NCI-H510A (cell line): Measurements from ENCODE around the gene SPOP.

Source experiments
- DNase-seq: peaks from one replicate; lab custom pipeline; 2025; lab: John Stamatoyannopoulos, UW

SPOP gene

GRCh38 chr17:49583889-49584288 lies 94.0 kb downstream of the SPOP start:
- DNase-seq, result no peak

- no peak for DNase-seq
Observed at GRCh38 chr17:49583226-49583625, 94.7 kb downstream of the SPOP start.

- DNase-seq, result no peak
Observed at GRCh38 chr17:49582789-49583188, 95.1 kb downstream of the SPOP start.

- DNase-seq, result no peak
Observed at GRCh38 chr17:49582055-49582722, 95.7 kb downstream of the SPOP start.

GRCh38 chr17:49581648-49581998 lies 96.3 kb downstream of the SPOP start:
- no peak for DNase-seq

GRCh38 chr17:49580981-49581647 lies 96.8 kb downstream of the SPOP start:
- no peak for DNase-seq

- DNase-seq, result no peak
Observed at GRCh38 chr17:49580055-49580721, 97.7 kb downstream of the SPOP start.

GRCh38 chr17:49579522-49579921 lies 98.4 kb downstream of the SPOP start:
- DNase-seq, result no peak

- no peak for DNase-seq
Observed at GRCh38 chr17:49578952-49579500, 98.9 kb downstream of the SPOP start.

GRCh38 chr17:49578414-49578813 lies 99.5 kb downstream of the SPOP start:
- no peak for DNase-seq

- DNase-seq, result no peak
Observed at GRCh38 chr17:49577963-49578362, 99.9 kb downstream of the SPOP start.

GRCh38 chr17:49577650-49577934 lies 100.3 kb downstream of the SPOP start:
- DNase-seq, result no peak

GRCh38 chr17:49576917-49577649 lies 100.8 kb downstream of the SPOP start:
- no peak for DNase-seq

GRCh38 chr17:49576088-49576916 lies 101.6 kb downstream of the SPOP start:
- DNase-seq, result peak; percentile 48

- DNase-seq, result peak; percentile 59
Observed at GRCh38 chr17:49575679-49576087, 102.2 kb downstream of the SPOP start, which contains the start of gene NXPH3. Gene NXPH3 (plus strand): TSS chr17:49575871. CDS start chr17:49576220, 349 bp downstream.

- no peak for DNase-seq
Observed at GRCh38 chr17:49574945-49575678, 102.8 kb downstream of the SPOP start.

- no peak for DNase-seq
Observed at GRCh38 chr17:49574323-49574781, 103.5 kb downstream of the SPOP start.

GRCh38 chr17:49573510-49574322 lies 104.2 kb downstream of the SPOP start:
- no peak for DNase-seq

- no peak for DNase-seq
Observed at GRCh38 chr17:49572806-49573420, 105.0 kb downstream of the SPOP start.
